ENCODE results near the gene FBXO2. TPM values are rescaled to one million over a fixed set of nuclear protein-coding genes. Genes with fewer than 3 reads are reported as not detected.
A peak's percentile ranks its signal among the peaks of the same experiment; 100 is the strongest.
"Not testable (repeated sequence)": the region's sequence is repeated elsewhere in the genome, so short reads cannot be mapped to it uniquely, and the experiment has no call there.

Gene FBXO2
- total RNA-seq, 1 donor from 2014 or later: 0.56 TPM

- no peak for DNase-seq (ENCODE audit: low spot score)
- H3K9me3 Mint-ChIP-seq: peaks cover 5% of the 10 kb centered on the region
- peaks cover 2% of the 10 kb centered on the region for H3K4me1 Mint-ChIP-seq
- Histone ChIP-seq H3K36me3 (no peaks in the 10 kb centered on the region), H3K4me2 (no peak overlapping the region), H3K79me2 (ENCODE audit: low read depth) (no peaks in the 10 kb centered on the region), H3F3A (ENCODE audit: low read depth) (no peaks in the 10 kb centered on the region), H3K4me3 (no peak overlapping the region), H4K20me1 (ENCODE audit: low read depth) (no peaks in the 10 kb centered on the region), H3K4me1 (no peaks in the 10 kb centered on the region), H2AFZ (replicated peaks) (no peak overlapping the region), H3K27ac (no peak overlapping the region), H3K27me3 (no peaks in the 10 kb centered on the region), H3K9ac (no peak overlapping the region), H3K9me3 (ENCODE audit: low read depth) (no peaks in the 10 kb centered on the region)
- no peak overlapping the region for H3K4me3 Mint-ChIP-seq
- no peaks in the 10 kb centered on the region for H3K36me3 Mint-ChIP-seq
- H3K27me3 Mint-ChIP-seq (ENCODE audit: insufficient read depth, low read depth): peaks cover 15% of the 10 kb centered on the region
- TF ChIP-seq, protein P1, sequence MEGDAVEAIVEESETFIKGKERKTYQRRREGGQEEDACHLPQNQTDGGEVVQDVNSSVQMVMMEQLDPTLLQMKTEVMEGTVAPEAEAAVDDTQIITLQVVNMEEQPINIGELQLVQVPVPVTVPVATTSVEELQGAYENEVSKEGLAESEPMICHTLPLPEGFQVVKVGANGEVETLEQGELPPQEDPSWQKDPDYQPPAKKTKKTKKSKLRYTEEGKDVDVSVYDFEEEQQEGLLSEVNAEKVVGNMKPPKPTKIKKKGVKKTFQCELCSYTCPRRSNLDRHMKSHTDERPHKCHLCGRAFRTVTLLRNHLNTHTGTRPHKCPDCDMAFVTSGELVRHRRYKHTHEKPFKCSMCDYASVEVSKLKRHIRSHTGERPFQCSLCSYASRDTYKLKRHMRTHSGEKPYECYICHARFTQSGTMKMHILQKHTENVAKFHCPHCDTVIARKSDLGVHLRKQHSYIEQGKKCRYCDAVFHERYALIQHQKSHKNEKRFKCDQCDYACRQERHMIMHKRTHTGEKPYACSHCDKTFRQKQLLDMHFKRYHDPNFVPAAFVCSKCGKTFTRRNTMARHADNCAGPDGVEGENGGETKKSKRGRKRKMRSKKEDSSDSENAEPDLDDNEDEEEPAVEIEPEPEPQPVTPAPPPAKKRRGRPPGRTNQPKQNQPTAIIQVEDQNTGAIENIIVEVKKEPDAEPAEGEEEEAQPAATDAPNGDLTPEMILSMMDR (IDR thresholded peaks at IDR 0.05): no peak
- TF ChIP-seq EZH2 (IDR thresholded peaks at IDR 0.05) (no peak), EZH2phosphoT487 (IDR thresholded peaks at IDR 0.05) (no peak)
- no peak overlapping the region for H3K27ac Mint-ChIP-seq
Measured at GRCh38 chr1:11610629-11611180, 43.5 kb downstream of the FBXO2 start.

DNA sequence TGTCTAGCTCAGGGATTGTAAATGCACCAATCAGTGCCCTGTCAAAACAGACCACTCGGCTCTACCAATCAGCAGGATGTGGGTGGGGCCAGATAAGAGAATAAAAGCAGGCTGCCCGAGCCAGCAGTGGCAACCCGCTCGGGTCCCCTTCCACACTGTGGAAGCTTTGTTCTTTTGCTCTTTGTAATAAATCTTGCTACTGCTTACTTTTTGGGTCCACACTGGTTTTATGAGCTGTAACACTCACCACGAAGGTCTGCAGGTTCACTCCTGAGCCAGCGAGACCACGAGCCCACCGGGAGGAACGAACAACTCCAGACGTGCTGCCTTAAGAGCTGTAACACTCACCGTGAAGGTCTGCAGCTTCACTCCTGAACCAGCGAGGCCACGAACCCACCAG, 44.9 kb downstream of the FBXO2 start:
- H3K79me2 ChIP-seq (ENCODE audit: low read depth); H3K27me3 ChIP-seq; H3K4me3 ChIP-seq; H2AFZ ChIP-seq (replicated peaks); H3F3A ChIP-seq (ENCODE audit: low read depth); H3K9me3 ChIP-seq (ENCODE audit: low read depth); H4K20me1 ChIP-seq (ENCODE audit: low read depth); H3K27ac ChIP-seq; H3K4me1 Mint-ChIP-seq; H3K9ac ChIP-seq; H3K36me3 Mint-ChIP-seq; DNase-seq (ENCODE audit: low spot score); H3K36me3 ChIP-seq; H3K4me3 Mint-ChIP-seq; H3K4me1 ChIP-seq; H3K9me3 Mint-ChIP-seq; H3K4me2 ChIP-seq: not testable (repeated sequence)
- H3K27me3 Mint-ChIP-seq (ENCODE audit: insufficient read depth, low read depth): peaks cover 13% of the 10 kb centered on the region
- H3K27ac Mint-ChIP-seq: peak overlapping the region; percentile 92

DNA sequence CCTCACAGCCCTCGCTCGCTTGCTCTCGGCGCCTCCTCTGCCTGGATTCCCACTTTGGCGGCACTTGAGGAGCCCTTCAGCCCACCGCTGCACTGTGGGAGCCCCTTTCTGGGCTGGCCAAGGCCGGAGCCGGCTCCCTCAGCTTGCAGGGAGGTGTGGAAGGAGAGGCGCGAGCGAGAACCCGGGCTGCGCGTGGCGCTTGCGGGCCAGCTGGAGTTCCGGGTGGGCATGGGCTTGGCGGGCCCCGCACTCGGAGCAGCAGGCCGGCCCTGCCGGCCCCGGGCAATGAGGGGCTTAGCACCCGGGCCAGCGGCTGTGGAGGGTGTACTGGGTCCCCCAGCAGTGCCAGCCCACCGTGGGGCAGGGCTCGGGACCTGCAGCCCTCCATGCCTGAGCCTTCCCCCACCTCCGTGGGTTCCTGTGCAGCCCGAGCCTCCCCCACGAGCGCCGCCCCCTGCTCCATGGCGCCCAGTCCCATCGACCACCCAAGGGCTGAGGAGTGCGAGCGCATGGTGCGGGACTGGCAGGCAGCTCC, 45.6 kb downstream of the FBXO2 start:
- H3K36me3 ChIP-seq; H3F3A ChIP-seq (ENCODE audit: low read depth); H3K4me1 ChIP-seq; H3K4me1 Mint-ChIP-seq; H3K4me3 Mint-ChIP-seq; H3K79me2 ChIP-seq (ENCODE audit: low read depth); H3K9me3 ChIP-seq (ENCODE audit: low read depth); H3K36me3 Mint-ChIP-seq; H3K27ac Mint-ChIP-seq; H2AFZ ChIP-seq (replicated peaks); H4K20me1 ChIP-seq (ENCODE audit: low read depth); H3K27me3 ChIP-seq; H3K4me3 ChIP-seq; H3K9ac ChIP-seq; H3K4me2 ChIP-seq; DNase-seq (ENCODE audit: low spot score); H3K27ac ChIP-seq; H3K9me3 Mint-ChIP-seq: not testable (repeated sequence)
- H3K27me3 Mint-ChIP-seq (ENCODE audit: insufficient read depth, low read depth): peaks cover 16% of the 10 kb centered on the region

DNA sequence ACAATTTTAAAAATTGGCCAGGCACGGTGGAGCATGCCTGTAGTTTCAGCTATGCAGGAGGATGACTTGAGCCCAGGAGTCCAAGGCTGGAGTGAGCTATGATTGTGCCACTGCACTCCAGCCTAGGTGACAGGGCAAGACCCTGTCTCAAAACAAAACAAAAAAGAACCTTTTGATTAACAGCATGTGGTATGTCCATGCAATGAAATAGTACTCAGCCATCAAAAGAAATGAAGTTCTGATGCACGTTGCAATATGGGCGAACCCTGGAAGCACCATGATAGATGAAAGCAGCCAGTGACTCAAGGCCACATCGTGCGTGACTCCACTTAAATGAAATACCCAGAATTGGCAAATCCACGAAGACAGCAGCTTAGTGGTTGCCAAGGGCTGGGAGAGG, 47.5 kb downstream of the FBXO2 start:
- H3F3A ChIP-seq (ENCODE audit: low read depth): peaks cover 6% of the 10 kb centered on the region
- Mint-ChIP-seq H3K27ac (no peak overlapping the region), H3K27me3 (ENCODE audit: insufficient read depth, low read depth) (peaks cover 18% of the 10 kb centered on the region), H3K36me3 (no peaks in the 10 kb centered on the region), H3K4me3 (no peak overlapping the region), H3K4me1 (peaks cover 12% of the 10 kb centered on the region), H3K9me3 (peaks cover 5% of the 10 kb centered on the region)
- H3K4me3 ChIP-seq: no peak overlapping the region
- no peak for DNase-seq (ENCODE audit: low spot score)
- H3K27me3 ChIP-seq: no peaks in the 10 kb centered on the region
- H3K36me3 ChIP-seq: no peaks in the 10 kb centered on the region
- H3K4me1 ChIP-seq: peaks cover 11% of the 10 kb centered on the region
- TF ChIP-seq, protein P1 (IDR thresholded peaks at IDR 0.05): no peak
- TF ChIP-seq EZH2phosphoT487 (IDR thresholded peaks at IDR 0.05): no peak
- H3K27ac ChIP-seq: no peak overlapping the region
- H3K4me2 ChIP-seq: no peak overlapping the region
- H3K9ac ChIP-seq: no peak overlapping the region
- H3K9me3 ChIP-seq (ENCODE audit: low read depth): no peaks in the 10 kb centered on the region
- H2AFZ ChIP-seq (replicated peaks): no peak overlapping the region
- H4K20me1 ChIP-seq (ENCODE audit: low read depth): no peaks in the 10 kb centered on the region
- H3K79me2 ChIP-seq (ENCODE audit: low read depth): no peaks in the 10 kb centered on the region

Data from neural progenitor cell (in vitro differentiated cells).